ENCODE results near the gene ADAMTS15.

Gene ADAMTS15

DNA sequence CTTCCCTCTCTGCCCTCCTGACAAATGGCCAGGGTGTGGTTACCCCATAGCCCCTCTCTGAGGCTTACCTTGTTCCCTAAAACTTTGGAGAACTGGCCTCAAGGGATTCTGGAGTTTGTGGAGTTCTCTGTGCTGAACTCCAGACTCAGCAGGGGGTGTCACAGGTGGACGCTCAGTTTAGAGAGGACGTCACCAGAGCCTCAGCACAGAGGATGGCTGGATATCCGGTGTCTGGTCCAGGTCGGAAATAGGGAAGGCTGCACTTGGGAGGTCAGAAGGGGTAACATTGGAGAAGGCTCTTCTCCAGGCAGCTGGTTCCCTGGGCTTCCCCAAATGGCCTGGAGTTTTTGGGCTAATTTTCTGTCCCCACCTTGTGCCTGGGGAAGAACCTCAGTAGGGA lies 64.2 kb downstream of the ADAMTS15 start:
- Histone ChIP-seq H3K9ac (ENCODE audit: low read length) (no peak overlapping the region), H3K9me3 (ENCODE audit: control insufficient read depth, low read depth, low read length) (no peaks in the 10 kb centered on the region), H3K27me3 (ENCODE audit: control insufficient read depth, insufficient read depth, low read length) (no peaks in the 10 kb centered on the region), H3K27ac (ENCODE audit: low read length) (no peak overlapping the region), H3K4me3 (ENCODE audit: low read length) (no peak overlapping the region), H3K36me3 (ENCODE audit: control insufficient read depth, low read depth, low read length) (no peaks in the 10 kb centered on the region), H3K4me1 (ENCODE audit: control insufficient read depth, low read depth, low read length) (peaks cover 14% of the 10 kb centered on the region)

DNA sequence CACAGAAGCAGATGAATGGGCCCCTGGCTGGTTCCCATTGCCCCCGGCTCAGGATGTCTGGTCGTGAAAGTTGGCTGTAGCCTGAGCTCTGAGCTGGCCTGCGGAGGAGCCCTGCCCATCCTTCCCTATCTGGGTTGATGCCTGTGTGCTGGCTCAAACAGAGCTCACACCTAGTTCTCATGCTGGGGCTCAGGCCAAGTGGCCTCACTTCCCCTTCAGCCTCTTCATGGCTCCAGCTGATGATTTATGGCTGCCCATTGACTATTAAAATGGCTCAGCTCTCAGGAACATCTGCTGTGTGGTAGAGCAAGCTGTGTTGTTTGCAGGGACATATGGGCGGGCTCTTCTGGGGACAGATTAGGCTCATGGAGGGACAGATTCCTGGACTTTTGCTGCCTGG lies 64.7 kb downstream of the ADAMTS15 start:
- H3K9ac ChIP-seq (ENCODE audit: low read length) = no peak overlapping the region
- H3K4me3 ChIP-seq (ENCODE audit: low read length) = no peak overlapping the region
- H3K4me1 ChIP-seq (ENCODE audit: control insufficient read depth, low read depth, low read length) = peaks cover 14% of the 10 kb centered on the region
- H3K27ac ChIP-seq (ENCODE audit: low read length) = no peak overlapping the region
- no peaks in the 10 kb centered on the region for H3K9me3 ChIP-seq (ENCODE audit: control insufficient read depth, low read depth, low read length)
- no peaks in the 10 kb centered on the region for H3K36me3 ChIP-seq (ENCODE audit: control insufficient read depth, low read depth, low read length)
- no peaks in the 10 kb centered on the region for H3K27me3 ChIP-seq (ENCODE audit: control insufficient read depth, insufficient read depth, low read length)

DNA sequence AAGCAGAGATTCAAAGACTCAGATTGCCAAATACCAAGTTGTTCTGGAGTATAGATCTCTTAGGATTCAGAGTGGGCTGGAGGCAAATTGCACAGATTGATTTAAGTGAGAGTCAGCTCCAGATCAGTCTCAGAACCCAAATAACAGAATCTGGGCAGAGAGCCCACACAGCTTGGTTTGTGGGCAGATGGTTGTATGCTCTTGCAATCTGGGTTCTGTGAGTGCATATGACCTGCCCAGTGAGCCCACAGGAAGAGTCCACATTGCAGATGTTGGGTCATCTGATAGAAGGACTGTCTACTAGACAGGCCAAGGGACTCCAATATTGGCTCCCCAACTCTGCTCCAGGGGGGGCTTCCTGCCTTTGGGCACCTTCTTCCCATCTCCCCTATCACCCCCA lies 65.9 kb downstream of the ADAMTS15 start:
- no peak overlapping the region for H3K27ac ChIP-seq (ENCODE audit: low read length)

DNA sequence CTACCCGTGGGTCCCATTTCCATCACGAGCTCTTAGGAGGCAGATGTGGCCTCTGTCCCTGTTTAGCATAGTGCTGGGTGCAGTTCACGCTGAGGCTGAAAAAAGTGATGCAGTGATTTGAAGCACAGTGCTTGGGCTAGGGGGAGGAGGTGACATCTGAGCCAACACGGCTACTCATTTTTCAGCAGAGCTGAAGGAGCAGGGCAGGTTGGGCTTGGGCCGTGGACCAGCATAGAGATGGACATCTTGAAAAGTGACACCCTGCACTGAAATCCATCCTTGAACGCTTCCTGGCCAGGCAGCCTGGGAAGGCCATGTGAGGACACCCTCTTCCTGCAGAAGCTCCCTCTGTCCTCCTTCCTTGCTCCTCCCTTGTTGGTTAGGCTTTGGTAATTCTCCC lies 66.4 kb downstream of the ADAMTS15 start:
- Histone ChIP-seq H3K27ac (ENCODE audit: low read length) (no peak overlapping the region), H3K4me1 (ENCODE audit: control insufficient read depth, low read depth, low read length) (peaks cover 9% of the 10 kb centered on the region), H3K36me3 (ENCODE audit: control insufficient read depth, low read depth, low read length) (no peaks in the 10 kb centered on the region), H3K27me3 (ENCODE audit: control insufficient read depth, insufficient read depth, low read length) (no peaks in the 10 kb centered on the region), H3K4me3 (ENCODE audit: low read length) (no peak overlapping the region), H3K9ac (ENCODE audit: low read length) (no peak overlapping the region), H3K9me3 (ENCODE audit: control insufficient read depth, low read depth, low read length) (no peaks in the 10 kb centered on the region)

More for the DNA sequence above, 65.9 kb downstream of the ADAMTS15 start:
- Histone ChIP-seq H3K4me3 (ENCODE audit: low read length) (no peak overlapping the region), H3K27me3 (ENCODE audit: control insufficient read depth, insufficient read depth, low read length) (no peaks in the 10 kb centered on the region), H3K36me3 (ENCODE audit: control insufficient read depth, low read depth, low read length) (no peaks in the 10 kb centered on the region), H3K4me1 (ENCODE audit: control insufficient read depth, low read depth, low read length) (peaks cover 9% of the 10 kb centered on the region), H3K9me3 (ENCODE audit: control insufficient read depth, low read depth, low read length) (no peaks in the 10 kb centered on the region), H3K9ac (ENCODE audit: low read length) (no peak overlapping the region)

DNA sequence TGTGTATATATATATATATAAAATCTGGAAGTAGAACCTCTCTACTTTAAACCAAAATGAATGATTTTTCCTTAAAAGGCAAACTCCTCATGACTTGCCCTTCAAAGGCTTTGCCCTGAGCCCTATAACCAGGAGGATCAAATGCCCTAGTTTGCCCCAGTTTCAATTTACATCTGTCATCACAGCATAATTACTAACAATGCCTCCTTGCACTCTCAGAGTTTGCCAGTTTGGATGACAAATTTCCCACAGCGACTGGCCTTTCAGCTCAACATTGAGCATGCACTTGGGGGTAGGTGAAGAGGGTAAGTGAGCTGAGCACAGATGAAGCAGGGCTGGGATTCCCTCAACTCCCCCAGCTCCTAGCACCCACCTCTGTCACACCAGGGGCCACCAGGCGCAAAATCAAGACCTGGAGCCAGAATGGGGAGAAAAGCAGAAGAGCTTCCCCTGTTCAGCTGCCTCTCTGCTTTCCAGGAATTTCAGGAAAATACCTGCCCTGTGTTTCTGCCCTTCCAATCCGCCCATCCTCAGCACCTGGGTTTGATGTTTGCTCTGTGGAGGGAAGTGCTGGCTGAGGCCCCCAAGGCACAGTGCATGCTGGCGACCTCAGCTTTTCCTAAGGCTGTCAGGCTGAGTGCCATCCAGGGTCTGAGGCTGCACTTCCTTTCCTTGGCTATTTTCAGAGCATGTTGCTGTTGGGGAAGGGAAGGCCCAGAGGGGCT lies 67.5 kb downstream of the ADAMTS15 start:
- Histone ChIP-seq H3K36me3 (ENCODE audit: control insufficient read depth, low read depth, low read length) (no peaks in the 10 kb centered on the region), H3K27ac (ENCODE audit: low read length) (no peak overlapping the region), H3K9ac (ENCODE audit: low read length) (no peak overlapping the region), H3K4me3 (ENCODE audit: low read length) (no peak overlapping the region), H3K4me1 (ENCODE audit: control insufficient read depth, low read depth, low read length) (peaks cover 9% of the 10 kb centered on the region), H3K27me3 (ENCODE audit: control insufficient read depth, insufficient read depth, low read length) (no peaks in the 10 kb centered on the region), H3K9me3 (ENCODE audit: control insufficient read depth, low read depth, low read length) (no peaks in the 10 kb centered on the region)

DNA sequence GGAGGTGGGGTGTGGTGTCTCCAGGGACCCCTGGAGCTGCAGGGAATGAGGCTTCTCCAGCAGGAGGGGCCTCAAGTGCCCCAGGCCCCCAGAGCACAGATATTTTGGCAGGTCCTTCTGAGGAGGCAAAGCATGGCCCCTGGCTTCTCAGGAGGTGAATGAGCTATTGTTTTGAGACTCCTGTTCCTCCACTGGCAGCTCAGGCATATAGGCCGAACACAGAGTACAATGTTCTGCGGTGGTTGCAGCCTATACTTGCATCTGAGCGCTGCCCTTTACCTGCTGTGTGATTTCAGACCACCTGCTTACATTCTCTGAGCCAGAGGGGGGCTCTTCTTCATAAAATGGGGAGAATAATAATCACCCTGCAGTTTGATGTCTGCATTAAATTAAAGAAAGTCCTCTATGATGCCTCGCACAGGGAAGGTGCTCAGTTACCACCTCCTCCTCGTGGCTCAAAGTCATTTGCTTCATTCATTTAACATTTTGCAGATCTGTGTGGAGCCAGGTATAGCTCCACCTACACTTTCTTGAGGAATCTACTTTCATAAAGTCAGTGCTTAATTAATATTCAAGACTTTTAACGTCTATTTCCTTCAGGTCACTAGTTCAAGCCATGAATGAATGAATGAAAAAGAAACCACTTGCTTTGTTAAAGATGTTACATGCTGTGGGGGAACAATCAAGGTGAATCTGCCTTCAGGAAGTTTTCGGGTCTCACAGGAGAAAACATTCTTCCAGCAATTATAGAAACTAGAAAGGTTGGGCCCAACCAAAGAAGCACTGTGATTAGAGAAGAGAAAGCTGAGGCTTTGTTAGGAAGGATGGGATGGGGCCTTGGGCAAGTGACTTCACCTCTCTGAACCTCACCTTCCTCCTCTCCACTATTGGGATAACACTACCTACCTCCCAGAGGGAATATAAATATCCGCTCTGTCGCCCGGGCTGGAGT lies 68.4 kb downstream of the ADAMTS15 start:
- Histone ChIP-seq H3K4me1 (ENCODE audit: control insufficient read depth, low read depth, low read length) (peaks cover 9% of the 10 kb centered on the region), H3K27ac (ENCODE audit: low read length) (no peak overlapping the region)

DNA sequence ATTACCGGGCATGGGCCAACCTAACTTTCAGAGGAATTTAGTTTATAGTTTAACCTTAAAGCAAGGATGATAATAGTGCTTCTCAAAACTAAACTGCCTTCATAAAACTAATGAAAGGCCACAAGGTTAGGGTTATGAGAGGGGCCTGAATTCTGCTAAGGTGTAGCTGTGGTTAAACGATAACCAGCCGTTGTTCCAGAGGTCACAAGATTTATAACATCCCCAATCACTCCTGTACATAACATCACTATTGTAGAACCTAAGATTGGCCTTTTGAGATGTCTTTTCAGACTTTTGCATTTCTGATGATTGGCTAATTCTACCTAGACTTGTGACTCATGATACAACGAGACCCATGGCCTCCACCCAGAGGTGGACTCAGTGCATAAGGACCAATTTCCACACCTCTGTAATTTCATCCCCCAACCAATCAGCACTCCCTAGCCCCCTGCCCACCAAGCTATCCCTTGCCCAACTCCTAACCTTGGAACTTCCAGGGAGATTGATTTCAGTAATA lies 69.8 kb downstream of the ADAMTS15 start:
- Histone ChIP-seq H3K36me3 (ENCODE audit: control insufficient read depth, low read depth, low read length) (no peaks in the 10 kb centered on the region), H3K4me3 (ENCODE audit: low read length) (no peak overlapping the region), H3K27me3 (ENCODE audit: control insufficient read depth, insufficient read depth, low read length) (no peaks in the 10 kb centered on the region), H3K9ac (ENCODE audit: low read length) (no peak overlapping the region), H3K27ac (ENCODE audit: low read length) (no peak overlapping the region), H3K9me3 (ENCODE audit: control insufficient read depth, low read depth, low read length) (no peaks in the 10 kb centered on the region), H3K4me1 (ENCODE audit: control insufficient read depth, low read depth, low read length) (peaks cover 19% of the 10 kb centered on the region)

More for the DNA sequence above, 68.4 kb downstream of the ADAMTS15 start:
- H3K9ac ChIP-seq (ENCODE audit: low read length) = no peak overlapping the region
- H3K36me3 ChIP-seq (ENCODE audit: control insufficient read depth, low read depth, low read length) = no peaks in the 10 kb centered on the region
- no peaks in the 10 kb centered on the region for H3K9me3 ChIP-seq (ENCODE audit: control insufficient read depth, low read depth, low read length)
- H3K27me3 ChIP-seq (ENCODE audit: control insufficient read depth, insufficient read depth, low read length) = no peaks in the 10 kb centered on the region
- H3K4me3 ChIP-seq (ENCODE audit: low read length) = no peak overlapping the region

DNA sequence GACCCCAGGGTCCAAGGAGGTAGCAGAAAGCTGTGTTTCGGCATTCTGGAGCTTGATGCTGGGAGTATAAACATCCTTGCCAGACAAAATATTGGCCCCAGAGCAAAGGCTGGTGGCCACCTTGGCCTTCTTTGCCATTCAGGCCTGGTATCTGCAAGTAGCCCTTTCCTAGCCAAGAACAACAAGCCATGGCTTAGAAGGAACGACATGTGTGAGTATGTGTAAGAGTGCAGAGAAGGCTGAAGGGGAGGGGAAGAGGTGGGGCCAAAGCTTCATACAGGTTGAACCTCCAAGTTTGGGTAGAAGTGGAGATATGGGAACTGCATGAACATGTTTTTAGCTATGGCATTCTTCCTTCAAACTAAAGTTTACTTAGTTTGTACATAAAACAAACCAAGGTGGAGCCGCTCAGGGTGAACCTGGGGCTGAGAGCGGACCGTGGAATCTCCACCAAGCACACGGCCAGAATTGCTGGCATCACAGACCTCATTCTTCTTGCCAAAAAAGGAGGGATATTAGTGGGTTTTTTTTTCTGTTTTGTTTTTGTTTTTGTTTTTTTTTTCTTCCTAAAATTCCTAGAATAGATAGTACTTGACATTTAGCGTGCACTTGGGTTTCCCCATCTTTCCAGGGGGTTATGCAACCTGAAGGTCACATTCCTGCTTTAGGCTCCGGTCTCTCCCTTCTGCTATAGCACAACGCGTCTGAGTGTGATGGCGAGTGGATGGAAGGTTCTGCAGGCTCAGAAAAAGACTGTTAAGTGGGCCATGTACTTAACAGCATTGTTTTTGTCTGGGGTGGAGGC lies 70.9 kb downstream of the ADAMTS15 start:
- Histone ChIP-seq H3K9ac (ENCODE audit: low read length) (no peak overlapping the region), H3K27me3 (ENCODE audit: control insufficient read depth, insufficient read depth, low read length) (no peaks in the 10 kb centered on the region), H3K4me1 (ENCODE audit: control insufficient read depth, low read depth, low read length) (peaks cover 27% of the 10 kb centered on the region), H3K9me3 (ENCODE audit: control insufficient read depth, low read depth, low read length) (no peaks in the 10 kb centered on the region), H3K4me3 (ENCODE audit: low read length) (no peak overlapping the region), H3K27ac (ENCODE audit: low read length) (no peak overlapping the region), H3K36me3 (ENCODE audit: control insufficient read depth, low read depth, low read length) (no peaks in the 10 kb centered on the region)

DNA sequence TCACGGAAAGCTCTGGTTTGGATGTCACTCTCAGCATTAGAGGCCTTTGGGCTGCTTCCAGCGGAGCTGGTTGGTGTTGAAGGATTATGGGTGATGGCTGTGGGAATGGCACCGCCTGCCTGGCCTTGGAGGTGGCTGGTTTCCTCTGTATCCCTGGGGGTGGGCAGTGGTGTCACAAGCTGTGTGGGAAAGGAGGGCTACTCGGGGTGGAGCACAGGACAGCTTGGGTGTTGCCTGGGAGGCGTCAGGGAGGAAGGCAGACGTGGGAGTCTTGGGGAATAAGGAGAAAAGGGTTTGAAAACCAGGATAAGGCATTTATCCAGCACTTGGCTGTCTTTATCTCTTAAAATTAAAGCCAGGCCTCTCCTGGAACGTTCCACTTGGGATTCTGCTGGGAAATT lies 71.8 kb downstream of the ADAMTS15 start:
- Histone ChIP-seq H3K27me3 (ENCODE audit: control insufficient read depth, insufficient read depth, low read length) (no peaks in the 10 kb centered on the region), H3K27ac (ENCODE audit: low read length) (no peak overlapping the region), H3K4me3 (ENCODE audit: low read length) (no peak overlapping the region), H3K36me3 (ENCODE audit: control insufficient read depth, low read depth, low read length) (no peaks in the 10 kb centered on the region), H3K9ac (ENCODE audit: low read length) (no peak overlapping the region), H3K9me3 (ENCODE audit: control insufficient read depth, low read depth, low read length) (no peaks in the 10 kb centered on the region), H3K4me1 (ENCODE audit: control insufficient read depth, low read depth, low read length) (peaks cover 27% of the 10 kb centered on the region)

DNA sequence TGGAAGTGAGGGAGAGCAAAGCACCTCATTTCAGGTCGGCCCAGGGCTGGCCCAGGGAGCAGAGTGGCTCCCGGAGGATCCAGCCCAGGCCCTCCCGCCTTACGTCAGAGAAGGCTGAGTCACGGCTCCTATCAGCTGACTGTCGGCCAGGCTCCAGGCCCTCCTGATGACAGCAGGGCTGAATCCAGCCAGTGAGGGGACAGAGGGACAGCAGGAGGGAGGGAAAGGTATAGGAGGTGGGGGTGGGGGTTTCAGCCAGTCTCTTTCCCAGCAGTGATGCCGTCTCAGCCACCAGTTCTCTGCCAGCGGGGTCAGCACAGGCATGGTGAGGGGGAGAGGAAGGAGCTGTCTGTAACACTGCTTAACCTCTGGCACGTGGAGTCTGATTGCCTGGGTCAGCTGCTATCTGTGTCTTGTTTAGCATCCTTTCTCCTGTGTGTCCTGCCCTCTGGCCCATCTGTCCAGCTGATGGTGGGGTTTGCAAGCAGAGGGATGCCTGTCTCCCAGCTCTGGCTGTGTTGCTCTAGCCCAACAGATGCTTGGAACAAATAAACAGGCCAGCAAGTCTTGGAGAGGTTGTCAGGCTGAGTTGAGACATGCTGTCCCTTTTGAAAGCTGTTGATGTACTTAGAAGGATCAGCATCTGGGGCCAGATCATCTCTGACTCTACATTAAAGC lies 74.0 kb downstream of the ADAMTS15 start:
- no peaks in the 10 kb centered on the region for H3K27me3 ChIP-seq (ENCODE audit: control insufficient read depth, insufficient read depth, low read length)
- H3K9me3 ChIP-seq (ENCODE audit: control insufficient read depth, low read depth, low read length) = no peaks in the 10 kb centered on the region
- H3K4me3 ChIP-seq (ENCODE audit: low read length) = no peak overlapping the region
- no peaks in the 10 kb centered on the region for H3K36me3 ChIP-seq (ENCODE audit: control insufficient read depth, low read depth, low read length)
- no peak overlapping the region for H3K9ac ChIP-seq (ENCODE audit: low read length)
- no peak overlapping the region for H3K27ac ChIP-seq (ENCODE audit: low read length)
- H3K4me1 ChIP-seq (ENCODE audit: control insufficient read depth, low read depth, low read length) = peaks cover 18% of the 10 kb centered on the region
